Measurements from ENCODE around the gene PWWP2B. TPM values are rescaled to one million over a fixed set of nuclear protein-coding genes. Genes with fewer than 3 reads are reported as not detected.
"Not testable (repeated sequence)": the region's sequence is repeated elsewhere in the genome, so short reads cannot be mapped to it uniquely, and the experiment has no call there.

Gene PWWP2B
- total RNA-seq, 4 donors from 2014 or later = 28.3 to 33.1 (median 28.9) TPM

DNA sequence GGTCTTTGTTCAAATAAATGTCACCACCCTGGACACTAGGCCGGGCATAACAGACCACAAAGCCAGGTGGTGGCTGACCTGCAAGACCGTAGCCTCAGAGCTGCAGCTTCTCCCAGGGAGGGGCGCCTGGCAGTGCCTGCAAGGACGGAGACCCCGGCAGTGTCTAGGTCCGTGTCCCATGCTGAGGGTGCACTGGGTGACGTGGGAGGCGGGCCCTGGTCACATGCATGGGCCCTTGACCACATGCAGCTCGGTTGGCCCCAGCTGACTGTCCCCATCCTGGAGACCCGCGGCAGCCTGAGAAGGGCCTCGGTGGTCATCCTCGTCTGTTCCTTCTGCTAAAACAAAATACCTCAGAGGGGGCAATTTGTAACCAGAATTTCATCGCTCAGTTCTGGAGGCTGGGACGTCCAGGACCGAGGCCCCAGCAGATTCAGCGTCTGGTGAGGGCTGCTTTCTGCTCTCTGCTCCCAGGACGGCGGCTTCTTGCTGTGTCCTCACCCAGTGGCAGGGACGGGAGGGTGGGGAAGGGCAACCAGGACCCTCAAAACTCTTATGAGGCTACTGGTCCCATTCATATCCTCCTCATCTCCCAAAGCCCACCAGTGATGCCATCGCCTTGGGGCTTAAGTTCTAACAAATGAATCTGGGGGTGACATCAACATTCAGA lies 36.8 kb downstream of the PWWP2B start:
- TF ChIP-seq, protein P1, sequence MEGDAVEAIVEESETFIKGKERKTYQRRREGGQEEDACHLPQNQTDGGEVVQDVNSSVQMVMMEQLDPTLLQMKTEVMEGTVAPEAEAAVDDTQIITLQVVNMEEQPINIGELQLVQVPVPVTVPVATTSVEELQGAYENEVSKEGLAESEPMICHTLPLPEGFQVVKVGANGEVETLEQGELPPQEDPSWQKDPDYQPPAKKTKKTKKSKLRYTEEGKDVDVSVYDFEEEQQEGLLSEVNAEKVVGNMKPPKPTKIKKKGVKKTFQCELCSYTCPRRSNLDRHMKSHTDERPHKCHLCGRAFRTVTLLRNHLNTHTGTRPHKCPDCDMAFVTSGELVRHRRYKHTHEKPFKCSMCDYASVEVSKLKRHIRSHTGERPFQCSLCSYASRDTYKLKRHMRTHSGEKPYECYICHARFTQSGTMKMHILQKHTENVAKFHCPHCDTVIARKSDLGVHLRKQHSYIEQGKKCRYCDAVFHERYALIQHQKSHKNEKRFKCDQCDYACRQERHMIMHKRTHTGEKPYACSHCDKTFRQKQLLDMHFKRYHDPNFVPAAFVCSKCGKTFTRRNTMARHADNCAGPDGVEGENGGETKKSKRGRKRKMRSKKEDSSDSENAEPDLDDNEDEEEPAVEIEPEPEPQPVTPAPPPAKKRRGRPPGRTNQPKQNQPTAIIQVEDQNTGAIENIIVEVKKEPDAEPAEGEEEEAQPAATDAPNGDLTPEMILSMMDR (IDR thresholded peaks at IDR 0.05) = no peak
- TF ChIP-seq POLR2A (IDR thresholded peaks at IDR 0.05) = no peak
- intact Hi-C loops (cut with DNase I; ENCODE audit: low total_unique reads) = no loop called here
- no peak for DNase-seq (ENCODE audit: low spot score in 2 of 2)
- WGBS, 2 donors = 95 to 98% methylated on average over 13 to 21 of the region's 21 CpGs
- H3K4me3 ChIP-seq (ENCODE audit: low read depth, poor library complexity, severe bottlenecking) = no peak overlapping the region

DNA sequence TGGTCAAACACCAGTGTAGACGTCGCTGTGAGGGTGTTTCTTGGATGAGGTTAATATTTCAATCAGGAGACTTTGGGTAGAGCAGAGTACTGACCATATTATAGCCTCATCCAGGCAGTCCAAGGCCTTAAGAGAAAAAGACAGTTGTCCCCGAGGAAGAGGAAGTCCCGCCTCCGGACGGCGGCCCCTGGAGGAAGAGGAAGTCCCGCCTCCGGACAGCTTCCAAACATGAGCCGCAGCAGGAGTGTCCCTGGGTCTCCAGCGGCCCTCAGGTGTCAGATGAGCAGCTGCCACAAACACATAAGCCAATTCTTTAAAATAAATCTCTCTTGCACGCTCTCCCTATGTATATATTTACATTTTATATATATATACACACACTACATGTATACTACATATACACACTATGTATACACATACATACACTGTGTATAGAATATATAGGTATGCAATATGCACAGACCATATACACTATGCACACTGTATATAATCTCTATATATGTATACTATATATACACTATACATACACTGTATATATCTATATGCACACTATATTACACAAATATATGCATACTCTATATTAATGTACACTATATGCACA lies 37.5 kb downstream of the PWWP2B start:
- DNase-seq (ENCODE audit: low spot score in 2 of 2) = no peak
- TF ChIP-seq POLR2A (IDR thresholded peaks at IDR 0.05) = no peak
- TF ChIP-seq, protein P1 (IDR thresholded peaks at IDR 0.05) = no peak
- H3K4me3 ChIP-seq (ENCODE audit: low read depth, poor library complexity, severe bottlenecking) = no peak overlapping the region
- intact Hi-C loops (cut with DNase I; ENCODE audit: low total_unique reads) = no loop called here
- WGBS, 2 donors = 61 to 73% methylated on average over 12 of the region's 12 CpGs

DNA sequence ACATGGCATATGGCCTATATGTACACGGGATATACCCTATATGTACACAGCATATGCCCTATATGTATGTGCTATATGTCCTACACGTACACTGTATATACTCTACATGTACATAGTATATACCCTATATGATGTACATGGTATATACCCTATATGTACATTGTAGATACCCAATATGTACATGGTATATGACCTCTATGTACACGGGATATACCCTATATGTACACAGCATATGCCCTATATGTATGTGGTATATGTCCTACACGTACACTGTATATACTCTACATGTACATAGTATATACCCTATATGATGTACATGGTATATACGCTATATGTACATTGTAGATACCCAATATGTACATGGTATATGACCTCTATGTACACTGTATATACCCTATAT lies 38.3 kb downstream of the PWWP2B start:
- intact Hi-C loops (cut with DNase I; ENCODE audit: low total_unique reads); H3K4me3 ChIP-seq (ENCODE audit: low read depth, poor library complexity, severe bottlenecking); DNase-seq (ENCODE audit: low spot score in 2 of 2): not testable (repeated sequence)
- WGBS, 2 donors = 86 to 97% methylated on average over 5 of the region's 5 CpGs

DNA sequence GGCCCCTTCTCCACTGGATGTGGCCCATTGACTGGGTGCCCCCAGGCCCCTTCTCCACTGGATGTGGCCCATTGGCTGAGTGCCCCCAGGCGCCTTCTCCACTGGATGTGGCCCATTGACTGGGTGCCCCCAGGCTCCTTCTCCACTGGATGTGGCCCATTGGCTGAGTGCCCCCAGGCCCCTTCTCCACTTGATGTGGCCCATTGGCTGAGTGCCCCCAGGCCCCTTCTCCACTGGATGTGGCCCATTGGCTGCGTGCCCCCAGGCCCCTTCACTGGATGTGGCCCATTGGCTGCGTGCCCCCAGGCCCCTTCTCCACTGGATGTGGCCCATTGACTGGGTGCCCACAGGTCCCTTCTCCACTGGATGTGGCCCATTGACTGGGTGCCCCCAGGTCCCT lies 39.1 kb downstream of the PWWP2B start:
- WGBS, 2 donors = 82 to 87% methylated on average over 2 to 3 of the region's 3 CpGs
- DNase-seq (ENCODE audit: low spot score in 2 of 2); intact Hi-C loops (cut with DNase I; ENCODE audit: low total_unique reads); H3K4me3 ChIP-seq (ENCODE audit: low read depth, poor library complexity, severe bottlenecking): not testable (repeated sequence)

DNA sequence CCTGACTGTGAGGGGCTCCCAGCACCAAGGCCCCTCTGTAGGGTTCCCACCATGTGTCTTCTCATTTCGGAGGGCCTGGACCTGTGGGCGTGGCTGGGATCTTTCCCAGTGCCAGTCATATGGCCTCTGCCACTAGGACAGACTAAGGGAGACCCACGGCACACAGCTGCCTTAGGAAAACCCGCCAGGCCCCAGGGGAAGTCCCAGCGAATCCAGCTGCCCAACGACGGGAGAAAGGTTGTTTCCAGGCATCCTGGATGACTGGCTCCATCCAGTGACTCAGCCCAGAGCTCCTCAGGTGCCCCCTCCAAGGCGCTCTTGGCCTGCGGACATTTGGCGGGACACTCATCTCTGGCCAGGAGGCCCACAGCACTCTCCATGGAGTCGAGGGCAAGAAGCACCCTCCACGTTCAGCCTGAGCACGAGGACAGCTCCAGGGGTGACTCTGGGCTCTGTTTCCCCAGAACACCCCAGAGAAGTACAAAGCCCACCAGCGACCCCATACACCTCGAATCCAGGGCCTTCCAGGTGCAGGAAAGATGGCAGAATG lies 39.9 kb downstream of the PWWP2B start:
- WGBS, 2 donors = 81% methylated on average over 15 of the region's 15 CpGs
- intact Hi-C loops (cut with DNase I; ENCODE audit: low total_unique reads) = no loop called here
- H3K4me3 ChIP-seq (ENCODE audit: low read depth, poor library complexity, severe bottlenecking) = no peak overlapping the region

DNA sequence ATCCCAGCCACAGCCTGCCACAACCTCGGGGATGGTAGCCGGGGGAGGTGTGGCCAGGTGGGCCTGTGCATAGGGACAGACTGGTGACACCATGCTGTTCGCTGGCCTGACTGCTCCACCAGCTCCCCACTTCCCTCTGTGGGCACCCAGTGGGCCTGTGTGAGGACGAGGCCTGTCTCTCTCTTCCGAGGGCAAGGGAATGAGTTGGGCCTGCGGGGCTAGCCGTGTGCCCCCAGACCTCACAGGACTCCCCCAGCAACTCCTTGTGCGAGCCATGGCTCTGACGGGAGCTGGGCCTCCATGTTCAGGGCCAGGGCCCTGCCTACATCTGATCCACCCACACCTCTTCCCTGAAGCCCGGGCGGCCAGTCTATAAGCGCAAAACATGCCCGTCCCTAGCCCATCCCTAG lies 40.5 kb downstream of the PWWP2B start:
- intact Hi-C loops (cut with DNase I; ENCODE audit: low total_unique reads) = no loop called here

More for the DNA sequence above, 39.9 kb downstream of the PWWP2B start:
- DNase-seq (ENCODE audit: low spot score in 2 of 2) = no peak
- no peak for TF ChIP-seq POLR2A (IDR thresholded peaks at IDR 0.05)

More for the DNA sequence above, 40.5 kb downstream of the PWWP2B start:
- no peak overlapping the region for H3K4me3 ChIP-seq (ENCODE audit: low read depth, poor library complexity, severe bottlenecking)
- DNase-seq (ENCODE audit: low spot score in 2 of 2) = no peak
- TF ChIP-seq, protein P1 (IDR thresholded peaks at IDR 0.05) = no peak
- TF ChIP-seq POLR2A (IDR thresholded peaks at IDR 0.05) = no peak
- 93 to 94% methylated on average over 11 to 13 of the region's 13 CpGs for WGBS, 2 donors
